HL-60/S4 treated with phorbol 12-myristate 13-acetate at 8.2 ng/mL for 4 days and 3 days (cell line): Measurements from ENCODE around the gene TCF7L1.

ENCODE experiments used
- in situ Hi-C: fragments of 300-500 bp; cut with MboI; formaldehyde crosslinking; loops from 2 replicates; pipeline ENCODE4 v1.15.0; 2022; ENCODE audit warnings: low sequenced_read_pairs

TCF7L1 gene

DNA sequence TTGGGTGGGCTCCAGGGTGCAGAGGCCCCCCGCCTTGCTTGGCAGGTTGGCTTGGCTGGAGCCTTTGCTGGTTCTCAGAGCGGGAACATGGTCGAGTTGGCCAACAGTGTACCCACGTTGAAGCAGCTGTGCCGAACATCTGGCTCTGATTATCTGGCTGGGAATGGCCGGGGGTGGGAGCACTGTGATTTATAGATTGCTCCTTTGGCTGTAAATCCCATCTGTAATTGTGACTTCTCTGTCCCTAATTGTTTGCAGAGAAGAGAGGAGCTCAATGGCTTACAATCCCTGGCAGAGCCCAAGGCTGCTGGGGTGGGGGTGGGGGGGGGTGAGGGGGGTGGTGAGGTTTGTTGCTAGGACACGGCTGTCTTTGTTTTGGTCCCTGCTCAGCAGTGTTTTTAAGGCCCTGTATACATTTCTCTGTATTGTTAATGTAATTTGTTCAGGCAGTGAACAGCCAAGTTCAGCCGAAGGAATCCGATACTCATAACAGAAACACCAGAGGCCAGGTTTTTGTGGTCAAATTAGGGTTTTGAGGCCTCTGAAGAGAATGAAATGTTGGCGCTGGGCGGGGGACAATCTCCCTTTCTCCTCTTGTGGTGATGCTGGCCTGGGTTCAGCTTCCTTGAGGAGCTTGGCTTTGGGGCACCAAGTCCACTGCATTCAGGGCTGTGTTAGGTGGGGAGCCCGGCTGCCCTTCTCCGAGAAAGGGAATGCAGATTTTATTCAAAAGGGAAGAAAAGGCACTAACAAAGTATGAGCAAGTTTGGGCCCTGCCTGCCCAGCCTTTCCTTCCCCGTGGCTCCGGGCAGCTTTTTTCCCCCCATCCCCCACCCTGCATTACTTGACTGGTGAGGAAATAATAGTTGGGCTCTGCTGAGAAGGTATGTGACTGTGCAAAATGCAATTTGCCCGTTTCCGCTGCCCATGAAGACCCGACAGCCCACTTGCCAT, 82.5 kb downstream of the TCF7L1 start:
- in situ Hi-C loops, result no loop called here

DNA sequence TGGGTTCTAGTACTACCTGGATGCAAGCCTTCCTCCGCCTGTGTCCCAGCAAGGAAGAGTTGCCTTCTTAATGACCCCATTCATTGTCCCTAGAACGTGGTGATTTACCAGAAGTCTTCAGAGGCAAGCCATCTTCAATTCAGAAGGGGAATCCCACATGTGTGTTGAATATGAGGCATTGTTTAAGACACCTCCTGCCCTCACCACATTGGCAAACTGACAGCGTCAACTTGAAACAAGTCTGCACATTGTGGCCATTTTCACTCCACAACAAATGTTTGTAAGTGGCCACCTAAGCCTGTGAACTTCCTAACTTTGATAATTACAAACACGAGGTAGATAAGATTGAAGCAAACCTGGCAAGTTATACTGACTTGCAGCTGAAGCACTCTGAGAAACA, 83.7 kb downstream of the TCF7L1 start:
- in situ Hi-C loops, result no loop called here

DNA sequence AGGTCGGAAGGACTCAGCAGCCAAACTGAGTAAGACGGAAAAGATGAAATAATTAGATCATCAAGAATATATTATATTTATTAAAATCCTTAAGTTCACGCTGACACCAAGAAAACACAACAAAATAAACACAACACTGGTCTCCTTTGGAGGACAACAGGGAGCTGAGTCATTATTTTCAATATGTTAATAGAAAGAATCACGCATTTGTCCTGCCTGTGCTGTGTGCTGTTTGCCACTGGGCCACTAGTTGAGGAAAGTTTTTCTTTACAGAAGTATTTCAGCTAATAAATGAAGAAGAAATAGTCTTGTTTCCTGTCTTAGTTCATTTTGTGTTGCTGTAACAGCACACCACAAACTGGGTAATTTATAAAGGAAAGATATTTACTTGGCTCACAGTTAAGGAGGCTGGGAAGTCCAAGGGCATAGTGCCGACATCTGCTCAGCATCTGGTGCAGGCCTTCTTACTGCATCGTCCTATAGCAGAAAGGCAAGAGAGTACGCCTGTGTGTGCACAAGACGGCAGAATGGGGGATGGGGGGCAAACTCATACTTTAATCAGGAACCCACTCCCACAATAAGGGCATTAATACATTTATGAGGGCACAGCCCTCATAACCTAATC, 88.0 kb downstream of the TCF7L1 start:
- in situ Hi-C loops, result no loop called here

DNA sequence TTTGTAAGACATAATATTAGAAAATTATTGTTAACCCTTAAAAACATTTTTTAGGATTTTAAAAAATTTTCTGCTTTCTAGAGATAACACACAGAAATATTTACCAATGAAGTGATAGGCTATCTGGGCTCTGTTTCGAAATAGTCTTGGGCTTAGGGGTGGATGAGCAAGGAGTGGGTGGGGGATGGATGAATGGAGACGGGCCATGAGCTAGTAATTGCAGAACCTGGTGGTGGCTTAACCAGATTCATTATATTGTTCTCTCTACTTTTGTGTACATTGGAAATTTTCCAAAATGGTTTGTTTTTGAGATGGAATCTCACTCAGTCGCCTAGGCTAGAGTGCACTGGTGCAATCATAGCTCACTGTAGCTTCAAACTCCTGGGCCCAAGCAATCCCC, 89.6 kb downstream of the TCF7L1 start:
- in situ Hi-C loops, result no loop called here

DNA sequence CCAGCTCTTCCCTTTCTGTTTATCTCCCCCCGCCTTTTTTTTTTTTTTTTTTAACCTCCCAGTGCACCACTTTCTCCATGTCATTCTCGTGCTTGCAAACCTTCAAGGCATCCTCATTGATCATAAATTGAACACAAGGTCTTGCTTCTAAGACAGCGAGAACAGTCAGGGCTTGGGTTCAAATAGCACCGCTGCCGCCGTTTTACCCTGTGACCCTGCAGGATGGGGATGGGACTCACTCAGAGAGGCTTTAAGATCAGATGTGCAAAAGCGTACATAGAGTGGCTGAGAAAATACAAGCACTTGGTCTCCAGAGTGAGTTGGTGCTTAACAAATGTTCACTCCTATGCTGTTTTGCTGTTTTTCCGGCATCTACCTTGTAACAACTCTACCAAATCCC, 93.6 kb downstream of the TCF7L1 start:
- in situ Hi-C loops, result no loop called here

DNA sequence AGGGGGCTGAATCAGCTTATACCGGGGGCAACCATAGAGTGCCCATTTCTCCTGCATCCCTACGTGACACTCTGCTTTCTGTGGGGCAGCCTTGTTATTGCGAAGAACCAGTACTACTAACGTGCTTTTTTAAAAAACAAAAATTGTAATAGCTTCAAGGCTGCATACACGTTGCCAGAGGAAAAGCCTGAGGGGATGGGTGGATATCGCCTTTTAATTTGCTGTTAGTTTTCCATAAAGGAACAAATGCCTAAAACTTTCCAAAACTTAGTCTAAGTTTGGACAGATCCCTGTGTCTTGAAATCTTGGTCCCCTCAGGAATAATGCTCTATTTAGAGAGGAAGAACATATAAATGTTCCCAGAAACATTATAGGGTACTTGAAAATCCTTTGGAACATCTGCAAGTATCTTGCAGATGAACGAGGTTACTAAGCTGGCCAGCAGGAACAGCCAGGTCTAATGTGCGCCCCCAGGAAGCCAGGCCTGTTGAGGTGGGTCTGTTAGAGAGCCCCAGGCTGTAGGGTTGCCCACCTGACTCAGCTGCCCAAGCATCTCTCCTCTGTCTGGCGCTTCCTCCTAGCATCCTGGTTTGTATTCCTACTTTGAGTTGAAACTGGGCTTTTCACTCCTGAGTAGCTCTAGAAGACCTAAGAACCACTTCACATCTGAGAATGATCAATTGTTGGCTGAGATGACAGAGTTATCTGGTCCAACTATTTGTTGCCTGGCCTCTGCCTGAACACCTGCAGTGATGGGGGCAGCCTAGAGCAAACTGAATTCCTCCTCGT, 97.7 kb downstream of the TCF7L1 start:
- in situ Hi-C loops, result no loop called here

DNA sequence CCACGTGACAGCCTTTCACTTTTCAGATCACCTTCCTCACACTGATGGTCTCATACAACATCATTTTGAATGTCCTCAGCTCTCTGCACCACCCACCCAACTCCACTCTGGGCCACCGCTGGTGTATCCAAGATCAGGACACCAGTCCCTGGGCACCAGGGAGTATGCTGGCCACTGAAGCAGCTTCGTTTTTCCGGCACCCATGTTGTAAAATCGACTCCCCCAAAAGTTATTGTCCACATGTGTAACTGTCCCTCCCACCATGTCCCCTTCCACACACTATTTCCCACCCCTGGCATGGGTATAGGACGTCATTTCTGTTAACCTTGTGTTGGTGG, 98.2 kb downstream of the TCF7L1 start:
- in situ Hi-C loops, result no loop called here

DNA sequence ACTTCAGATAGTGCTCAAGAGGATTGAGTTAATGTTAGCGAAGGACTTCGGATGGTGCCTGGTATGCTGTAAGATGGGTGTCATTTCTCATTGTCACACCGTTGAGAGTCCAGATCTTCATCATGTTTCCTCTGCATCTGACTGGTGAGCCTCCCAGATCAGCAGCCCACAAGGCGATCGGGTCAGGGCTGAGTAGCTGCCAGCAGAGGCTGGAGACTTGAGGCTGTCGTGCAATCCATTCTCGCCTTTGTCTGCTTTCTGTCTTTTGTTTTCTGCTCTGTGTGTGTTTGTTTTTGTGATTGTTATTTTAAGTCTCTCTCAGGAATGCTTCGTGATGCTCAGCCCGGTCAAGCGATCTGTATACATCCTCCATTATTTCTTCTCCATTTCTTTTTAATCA, 98.8 kb downstream of the TCF7L1 start:
- in situ Hi-C loops, result no loop called here

DNA sequence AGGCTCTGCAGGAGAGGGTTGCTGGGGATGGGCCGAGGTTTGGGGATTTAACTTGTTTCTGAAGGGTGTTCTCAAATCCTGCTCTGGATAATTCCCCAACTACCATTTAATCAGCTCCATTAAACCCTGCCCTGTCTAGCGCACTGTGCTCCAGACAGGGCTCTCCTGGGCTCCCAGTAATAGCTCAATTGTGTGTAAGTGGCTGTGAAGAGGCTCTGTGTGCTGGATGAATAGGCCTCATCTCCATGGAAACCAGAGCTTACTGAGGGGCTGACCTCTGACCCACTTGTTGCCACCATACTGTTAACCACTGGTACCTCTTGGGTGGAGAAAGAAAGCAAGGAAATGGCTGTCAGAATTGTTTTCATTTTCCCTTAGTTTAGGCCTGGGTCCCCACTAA, 101.7 kb downstream of the TCF7L1 start:
- in situ Hi-C loops, result no loop called here

DNA sequence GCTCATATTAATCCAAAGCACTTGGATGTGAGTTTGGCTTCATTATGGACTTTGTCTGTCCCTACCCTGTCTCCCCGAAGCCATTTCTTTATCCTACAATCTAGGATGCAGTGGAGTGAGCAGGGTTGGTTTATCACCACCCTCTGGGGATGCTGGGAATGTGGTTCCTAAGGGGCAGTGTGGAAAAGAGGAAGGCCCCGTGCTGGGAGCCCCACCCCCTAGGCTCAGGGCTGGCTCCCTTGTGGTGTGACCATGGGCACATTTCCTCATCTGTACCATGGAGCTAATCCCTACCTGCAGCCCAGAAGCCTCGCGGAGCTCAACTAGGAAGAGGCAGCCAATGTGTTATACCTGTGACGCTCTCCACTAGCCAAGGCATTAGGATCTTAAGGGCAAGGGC, 102.1 kb downstream of the TCF7L1 start:
- in situ Hi-C loops, result no loop called here

DNA sequence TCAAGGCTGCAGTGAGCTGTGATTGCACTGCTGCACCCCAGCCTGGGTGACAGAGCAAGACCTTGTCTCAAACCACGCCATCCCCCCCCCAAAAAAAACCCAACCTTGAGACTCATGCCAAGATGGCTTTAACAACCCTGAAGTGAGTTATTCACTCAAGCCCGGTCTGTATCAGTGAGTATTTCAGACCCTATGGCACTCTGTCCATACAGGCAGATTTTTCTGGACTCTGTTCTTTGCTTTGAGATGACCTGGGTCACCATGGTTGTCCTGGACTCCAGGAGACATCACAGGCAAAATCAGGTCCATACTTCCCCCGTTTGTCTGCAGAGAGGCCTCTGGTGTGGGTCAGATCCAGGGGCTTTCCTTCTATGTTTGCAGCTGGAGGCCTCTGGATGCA, 102.9 kb downstream of the TCF7L1 start:
- in situ Hi-C loops, result no loop called here

DNA sequence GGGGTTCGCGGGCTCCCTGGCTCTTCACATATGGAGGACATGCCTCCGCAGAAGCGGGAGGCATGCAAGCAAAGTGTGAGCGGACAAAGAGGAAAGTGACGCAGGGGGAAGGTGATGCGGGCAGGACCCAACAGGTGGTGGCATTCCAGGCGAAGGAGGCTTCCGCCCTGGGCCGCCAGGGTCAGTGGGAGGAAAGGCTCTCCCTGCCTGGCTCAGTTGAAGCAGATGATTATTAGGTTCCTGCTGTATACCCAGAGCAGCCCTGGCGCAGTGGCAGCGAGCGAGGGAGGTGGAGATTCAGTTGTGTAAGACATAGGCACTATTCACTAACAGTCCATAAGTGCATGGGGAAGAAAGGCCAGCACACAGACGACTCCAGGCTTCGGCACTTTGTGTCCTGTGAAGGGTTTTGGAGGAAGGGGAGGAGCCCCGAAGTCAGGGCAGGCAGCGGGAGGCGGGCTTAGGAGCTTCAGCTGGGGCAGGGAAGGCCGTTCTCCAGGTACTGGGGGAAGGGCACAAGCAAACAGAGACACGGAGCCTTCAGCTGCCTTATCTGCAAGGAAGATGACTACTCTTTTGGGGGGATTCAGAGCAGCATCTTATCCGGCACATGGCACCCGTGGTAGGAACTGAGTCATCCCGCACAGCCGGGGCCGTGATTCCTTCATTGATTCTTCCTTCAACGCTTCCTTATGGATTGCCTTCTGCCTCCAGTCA, 104.8 kb downstream of the TCF7L1 start:
- in situ Hi-C loops, result no loop called here

DNA sequence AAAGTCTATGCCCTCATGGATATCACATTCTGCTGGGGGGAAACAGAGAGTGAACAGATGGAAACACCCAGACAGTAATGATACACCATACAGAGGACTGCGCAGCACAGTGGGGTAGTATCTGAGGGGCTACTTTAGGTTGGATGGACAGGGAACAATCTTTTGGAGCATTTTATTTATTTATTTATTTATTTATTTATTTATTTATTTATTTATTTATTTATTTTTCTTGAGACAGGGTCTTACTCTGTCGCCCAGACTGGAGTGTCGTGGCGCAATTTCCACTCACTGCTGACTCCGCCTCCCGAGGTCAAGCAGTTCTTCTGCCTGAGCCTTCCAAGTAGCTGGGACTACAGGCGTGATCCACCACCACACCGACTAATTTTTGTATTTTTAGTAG, 105.4 kb downstream of the TCF7L1 start:
- in situ Hi-C loops, result no loop called here

DNA sequence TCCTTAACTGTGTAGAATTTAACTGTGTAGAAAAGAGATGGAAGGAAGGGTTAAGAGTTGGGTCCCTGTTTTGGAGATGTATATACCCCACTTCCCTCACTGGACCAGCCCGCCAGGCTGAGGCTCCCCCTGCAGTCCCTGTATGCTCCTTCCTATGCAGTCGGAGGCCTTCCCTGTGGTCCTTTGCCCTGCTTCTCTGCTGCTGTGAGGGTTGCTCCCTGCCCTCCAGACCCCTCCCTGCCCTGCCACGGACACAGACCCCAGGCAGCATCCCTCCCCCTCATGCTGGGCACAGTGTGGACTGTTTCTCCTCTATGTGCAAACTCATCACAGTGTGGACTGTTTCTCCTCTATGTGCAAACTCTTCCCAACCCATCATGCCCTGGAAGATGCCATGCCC, 105.9 kb downstream of the TCF7L1 start:
- in situ Hi-C loops, result no loop called here

DNA sequence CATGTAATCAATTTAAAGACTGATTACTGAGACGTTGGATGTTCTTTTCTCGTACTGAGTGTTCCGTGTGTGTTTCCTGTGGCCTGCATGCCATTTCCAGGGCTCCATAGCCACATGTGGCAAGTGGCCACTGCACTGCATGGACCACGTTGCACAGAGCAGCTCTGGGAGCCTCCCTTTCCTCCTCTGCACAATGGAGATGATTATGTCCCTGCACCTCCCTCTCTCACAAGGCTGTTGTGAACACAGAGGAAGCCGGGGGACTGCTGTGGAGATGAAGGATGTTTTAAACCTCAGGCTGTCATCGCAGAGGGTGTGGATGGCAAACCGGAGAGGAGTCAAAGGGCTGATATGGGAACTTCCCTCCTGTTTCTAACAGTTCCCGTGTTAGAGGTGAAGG, 106.9 kb downstream of the TCF7L1 start:
- in situ Hi-C loops, result no loop called here

DNA sequence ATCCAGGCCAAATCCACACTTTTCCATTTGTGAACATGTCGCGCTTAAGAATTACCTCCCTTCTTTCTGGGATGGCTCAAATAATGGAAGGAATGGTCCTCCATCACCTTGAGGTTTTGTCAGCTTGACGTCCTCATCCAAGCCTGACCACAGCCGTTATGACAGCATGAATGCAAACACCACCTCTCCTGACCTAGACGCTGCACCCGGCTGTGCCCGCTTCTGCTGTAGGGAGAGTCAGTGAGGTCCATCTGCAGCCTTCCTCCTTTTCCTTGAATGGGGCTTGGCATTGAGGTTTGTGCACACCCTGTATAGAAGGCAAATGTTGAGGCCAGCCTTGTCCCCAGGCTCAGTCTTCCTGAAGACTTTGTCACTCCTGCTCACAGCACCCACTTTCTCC, 109.1 kb downstream of the TCF7L1 start:
- in situ Hi-C loops, result no loop called here

DNA sequence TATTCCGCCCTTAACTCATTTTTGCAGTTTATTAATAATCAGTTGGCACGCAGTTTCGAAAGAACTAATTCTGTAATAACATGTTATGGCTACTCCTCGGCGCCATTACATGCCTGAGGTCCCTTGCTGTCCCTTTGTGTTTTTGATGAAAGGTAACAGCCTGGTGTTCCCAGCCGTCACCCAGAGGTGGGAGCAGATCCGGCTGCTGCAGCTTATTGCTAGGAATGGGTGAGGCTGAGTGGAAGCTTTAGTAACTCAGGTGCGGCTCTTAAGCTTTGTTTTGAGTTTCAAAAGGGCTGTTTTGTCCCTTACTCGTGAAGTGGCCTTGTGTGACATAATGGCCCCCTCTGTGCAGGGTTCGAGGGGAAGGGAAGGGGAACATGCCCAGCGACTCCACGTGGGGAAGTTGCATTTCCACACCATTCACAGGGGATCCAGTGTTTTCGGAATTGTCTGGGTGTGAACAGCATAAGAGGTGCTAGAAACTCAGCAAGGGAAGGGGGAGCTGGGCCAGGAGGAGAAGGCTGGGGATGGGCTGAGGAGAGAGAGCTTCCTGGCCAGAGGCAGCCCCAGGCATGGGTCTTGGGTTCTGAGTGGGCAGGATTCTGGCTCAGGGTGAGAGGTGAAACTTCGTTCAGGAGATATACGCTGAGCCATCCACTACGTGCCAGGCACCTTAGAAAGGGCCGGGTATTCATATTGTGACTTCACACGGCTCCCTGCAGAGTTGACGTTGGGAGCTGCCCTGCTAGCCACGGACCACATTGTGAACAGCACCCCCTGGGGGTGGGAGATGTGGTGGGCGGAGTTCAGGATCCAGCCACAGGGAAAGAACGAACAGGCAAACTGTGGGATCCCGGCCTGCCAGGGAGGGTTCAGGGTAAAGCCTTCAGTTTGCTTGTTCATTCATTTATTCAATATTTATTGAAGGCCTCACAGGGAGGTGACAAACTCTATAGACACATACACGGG, 110.2 kb downstream of the TCF7L1 start:
- in situ Hi-C loops, result no loop called here

DNA sequence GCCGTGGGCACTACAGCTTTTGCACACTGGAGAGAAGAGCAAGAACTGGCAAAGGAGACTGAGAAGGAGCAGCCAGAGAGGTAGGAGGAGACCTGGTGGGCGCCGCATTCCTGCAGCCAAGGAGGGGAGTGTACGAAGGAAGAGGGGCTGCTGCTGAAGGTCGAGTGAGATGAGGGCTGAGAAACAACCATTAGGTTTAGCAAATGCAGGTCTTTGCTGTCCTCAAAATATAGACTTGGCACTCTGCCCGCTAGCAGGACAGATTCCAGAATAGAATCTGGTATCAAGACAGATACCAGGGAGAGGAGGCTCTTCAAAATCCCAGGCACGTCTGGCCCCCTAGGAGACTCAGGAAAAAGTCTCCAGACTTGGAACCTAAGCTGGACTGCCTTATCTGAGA, 111.6 kb downstream of the TCF7L1 start:
- in situ Hi-C loops, result no loop called here

DNA sequence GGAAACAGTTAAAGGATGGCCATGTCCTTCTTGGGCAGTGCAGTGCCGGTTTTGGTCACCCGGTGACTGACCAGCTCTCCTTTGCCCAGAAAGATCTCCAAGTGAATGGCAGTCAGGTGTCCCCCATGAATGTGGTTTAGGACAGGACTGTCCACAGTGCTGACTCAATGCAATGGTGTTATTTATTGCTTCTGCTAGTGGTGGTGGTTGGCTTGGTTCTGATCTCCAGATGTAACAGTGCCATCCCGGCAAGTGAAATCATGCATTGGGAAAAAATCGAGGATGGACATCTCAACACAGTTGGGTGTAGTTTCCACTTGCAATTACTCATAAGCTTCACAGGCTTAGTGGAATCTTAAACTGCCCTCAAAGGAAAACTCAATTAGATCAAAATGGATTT, 112.7 kb downstream of the TCF7L1 start:
- in situ Hi-C loops, result no loop called here

DNA sequence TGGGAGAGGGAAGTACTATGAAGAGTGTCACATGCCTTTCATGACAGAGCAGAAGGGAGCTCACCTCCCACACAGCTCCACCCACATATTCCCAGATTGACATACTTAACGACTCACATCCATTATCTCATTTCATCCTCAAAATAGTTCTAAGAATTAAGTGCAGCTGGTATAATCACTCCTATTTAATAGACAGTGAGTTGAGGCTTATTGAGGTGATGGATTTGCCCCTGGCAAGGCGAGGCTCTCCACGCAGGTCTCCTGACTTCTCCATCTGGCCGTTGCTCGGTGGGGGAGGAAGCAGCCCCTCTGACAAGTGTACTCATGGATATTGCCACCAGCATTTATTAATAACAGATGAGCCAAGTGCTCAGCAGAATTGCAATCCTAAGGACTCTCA, 113.2 kb downstream of the TCF7L1 start:
- in situ Hi-C loops, result no loop called here
